B cell (primary cell): ENCODE data around the gene PHETA2. TPM values are rescaled to one million over a fixed set of nuclear protein-coding genes. Genes with fewer than 3 reads are reported as not detected.

Source experiments
- ATAC-seq: fragments of 200-7000 bp; cut with Tn5 transposase; one replicate; pipeline ENCODE4 v1.10.0; 2021; ENCODE audit warnings: low read depth, mild to moderate bottlenecking, moderate number of reproducible peaks, moderate library complexity
- CTCF ChIA-PET: fragments of 350-600 bp; sonication (Branson Sonifier 250); formaldehyde crosslinking; loops from one replicate; lab custom pipeline; 2021; ENCODE audit warnings: antibody characterized with exemption, inconsistent platforms; lab: Charles Lee
- POLR2A ChIA-PET: fragments of 350-600 bp; sonication (Branson Sonifier 250); formaldehyde crosslinking; loops from one replicate; lab custom pipeline; 2021; ENCODE audit warnings: antibody characterized with exemption; lab: Charles Lee
- DNase-seq: peaks from one replicate; pipeline ENCODE4 v3.0.0; 2013
- H2AFZ ChIP-seq: 2 replicates; pipeline ENCODE4 v1.6.1; 2012; ENCODE audit warnings: mild to moderate bottlenecking, low read depth, low read length; ENCODE audit not compliant: insufficient read depth, poor library complexity, severe bottlenecking
- H3K27ac ChIP-seq, 2 donors: 1 replicate in 1 of 2; 2 replicates in 1 of 2; pipeline ENCODE4 v1.5.1; 2012 to 2013; ENCODE audit warnings: low read length in 2 of 2, mild to moderate bottlenecking in 2 of 2, moderate library complexity in 1 of 2
- H3K27me3 ChIP-seq, 4 experiments: fragments of 200-600 bp in 1 of 4; sonication (generic) in 1 of 4; replicated peaks in 1 of 4; 1 replicate in 2 of 4; 2 replicates in 2 of 4; pipeline versions ENCODE4 v1.6.1 to v1.7.0; 2013 to 2016; ENCODE audit warnings: low read length in 3 of 4, mild to moderate bottlenecking in 2 of 4, mixed read lengths in 1 of 4, moderate library complexity in 1 of 4; ENCODE audit not compliant: insufficient read depth in 4 of 4, control insufficient read depth in 3 of 4; ENCODE audit errors: control extremely low read depth in 1 of 4
- H3K36me3 ChIP-seq, 2 experiments: replicated peaks in 1 of 2; 1 replicate in 1 of 2; 2 replicates in 1 of 2; pipeline versions ENCODE4 v1.6.1 to v1.7.1; 2013; ENCODE audit warnings: low read length in 1 of 2; ENCODE audit not compliant: insufficient read depth in 2 of 2, control insufficient read depth in 1 of 2; ENCODE audit errors: control extremely low read depth in 1 of 2, extremely low read depth in 1 of 2
- H3K4me1 ChIP-seq, 2 donors: fragments of 200-600 bp in 1 of 2; sonication (generic) in 1 of 2; 1 replicate in 1 of 2; 2 replicates in 1 of 2; pipeline versions ENCODE4 v1.5.1 to v1.6.1; 2013 to 2017; ENCODE audit warnings: low read length in 2 of 2; ENCODE audit not compliant: control insufficient read depth in 2 of 2, insufficient read depth in 2 of 2
- H3K4me2 ChIP-seq: replicated peaks from 2 replicates; pipeline ENCODE3; 2012; ENCODE audit warnings: mild to moderate bottlenecking, low read depth, low read length; ENCODE audit not compliant: poor library complexity, severe bottlenecking
- H3K4me3 ChIP-seq, 5 experiments: fragments of 200-600 bp in 1 of 5; sonication (generic) in 1 of 5; 1 replicate in 3 of 5; 2 replicates in 2 of 5; pipeline versions ENCODE4 v1.5.1 to v1.7.0; 2011 to 2016; ENCODE audit warnings: low read length in 4 of 5, mild to moderate bottlenecking in 4 of 5, low read depth in 2 of 5, control low read depth in 1 of 5, moderate library complexity in 1 of 5; ENCODE audit not compliant: insufficient read depth in 1 of 5; ENCODE audit errors: control extremely low read depth in 1 of 5, extremely low read depth in 1 of 5
- H3K79me2 ChIP-seq: fragments of 200-600 bp; sonication (generic); one replicate; pipeline ENCODE4 v1.6.0; 2016; ENCODE audit warnings: low read length; ENCODE audit not compliant: control insufficient read depth, insufficient read depth
- H3K9ac ChIP-seq: fragments of 200-600 bp; sonication (generic); 2 replicates; pipeline ENCODE4 v1.6.1; 2017; ENCODE audit warnings: mild to moderate bottlenecking, low read length, moderate library complexity
- H3K9me3 ChIP-seq, 3 donors: one replicate each; pipeline versions ENCODE4 v1.6.1 to v1.7.1; 2013; ENCODE audit warnings: low read length in 2 of 3; ENCODE audit not compliant: control insufficient read depth in 2 of 3, insufficient read depth in 1 of 3; ENCODE audit errors: control extremely low read depth in 1 of 3
- H4K20me1 ChIP-seq: 2 replicates; pipeline ENCODE4 v1.6.0; 2012; ENCODE audit warnings: mild to moderate bottlenecking, low read length; ENCODE audit not compliant: insufficient read depth, control insufficient read depth, poor library complexity, severe bottlenecking
- H3K27ac Mint-ChIP-seq: one replicate; pipeline ENCODE4 v1.8.0; 2021; ENCODE audit warnings: mixed read lengths
- H3K27me3 Mint-ChIP-seq: one replicate; pipeline ENCODE4 v1.8.0; 2021; ENCODE audit warnings: mixed read lengths
- H3K4me1 Mint-ChIP-seq: one replicate; pipeline ENCODE4 v1.8.0; 2021; ENCODE audit warnings: mixed read lengths
- H3K4me3 Mint-ChIP-seq: one replicate; pipeline ENCODE4 v1.8.0; 2021; ENCODE audit warnings: mixed read lengths
- H3K9me3 Mint-ChIP-seq: one replicate; pipeline ENCODE4 v1.8.0; 2022; ENCODE audit warnings: mixed read lengths; ENCODE audit not compliant: insufficient read depth
- CTCF ChIP-seq: fragments of 200-600 bp; IDR thresholded peaks from one replicate; pipeline ENCODE4 v1.8.0; 2022; ENCODE audit warnings: antibody characterized with exemption, mild to moderate bottlenecking
- EZH2 ChIP-seq: IDR thresholded peaks from 2 replicates; pipeline ENCODE4 v1.6.1; 2012; ENCODE audit warnings: borderline replicate concordance, low read depth, mild to moderate bottlenecking, moderate library complexity, low read length; ENCODE audit not compliant: insufficient read depth, poor library complexity, severe bottlenecking
- WGBS: methylation state at CpG from one replicate; pipeline ENCODE4 v1.1.5; 2013; ENCODE audit warnings: missing lambda C conversion rate; ENCODE audit not compliant: insufficient coverage; 5-methylcytosine and 5-hydroxymethylcytosine counted together
- intact Hi-C: fragments of 100-400 bp; cut with micrococcal nuclease; formaldehyde crosslinking; loops from one replicate; pipeline ENCODE4 v1.10.0; 2022
- polyA plus RNA-seq: library from polyadenylated mRNA; depleted of rRNA; stranded (reverse); fragments of >200 nt; gene quantifications from 2 replicates; pipeline ENCODE4 v1.2.3, GENCODE V29; 2012
- total RNA-seq, 2 donors: library from RNA; stranded (reverse); fragments of 120-200 nt in 1 of 2; gene quantifications; 1 replicate in 1 of 2; 2 replicates in 1 of 2; pipeline versions ENCODE4 v1.2.3 to v1.2.4, GENCODE V29; 2013 to 2022

The PHETA2 gene
- total and polyA plus RNA-seq, 2 donors (not counting 1 experiment from before 2014, with no cell fraction given), result 1.1 to 3.8 TPM

GRCh38 chr22:42068291-42068690 is 5.8 kb upstream of the PHETA2 start:
- CTCF ChIA-PET, result no interaction called here
- no peak overlapping the region for H3K27ac Mint-ChIP-seq
- H4K20me1 ChIP-seq, result no peaks in the 10 kb centered on the region
- DNase-seq (no peak), ATAC-seq (no peak)
- 97% methylated on average over 4 of the region's 4 CpGs for WGBS
- H3K4me2 ChIP-seq, result no peak overlapping the region
- POLR2A ChIA-PET, result no interaction called here
- TF ChIP-seq EZH2 (no peak), CTCF (no peak)
- H3K4me1 ChIP-seq, result peaks cover 12 to 17% of the 10 kb centered on the region in 2 donors
- no peaks in the 10 kb centered on the region for H3K9me3 Mint-ChIP-seq
- no peak overlapping the region for H3K27ac ChIP-seq
- H3K27me3 Mint-ChIP-seq, result no peaks in the 10 kb centered on the region
- H3K36me3 ChIP-seq, result peaks cover 0 to 18% of the 10 kb centered on the region in 2 experiments
- H3K4me3 Mint-ChIP-seq, result no peak overlapping the region
- no peaks in the 10 kb centered on the region for H3K9me3 ChIP-seq
- peaks cover 35% of the 10 kb centered on the region for H3K4me1 Mint-ChIP-seq
- no peak overlapping the region for H3K9ac ChIP-seq
- no peak overlapping the region for H3K4me3 ChIP-seq
- H3K27me3 ChIP-seq, result no peaks in the 10 kb centered on the region
- no peaks in the 10 kb centered on the region for H3K79me2 ChIP-seq
- intact Hi-C loops, result no loop called here
- no peak overlapping the region for H2AFZ ChIP-seq

DNA sequence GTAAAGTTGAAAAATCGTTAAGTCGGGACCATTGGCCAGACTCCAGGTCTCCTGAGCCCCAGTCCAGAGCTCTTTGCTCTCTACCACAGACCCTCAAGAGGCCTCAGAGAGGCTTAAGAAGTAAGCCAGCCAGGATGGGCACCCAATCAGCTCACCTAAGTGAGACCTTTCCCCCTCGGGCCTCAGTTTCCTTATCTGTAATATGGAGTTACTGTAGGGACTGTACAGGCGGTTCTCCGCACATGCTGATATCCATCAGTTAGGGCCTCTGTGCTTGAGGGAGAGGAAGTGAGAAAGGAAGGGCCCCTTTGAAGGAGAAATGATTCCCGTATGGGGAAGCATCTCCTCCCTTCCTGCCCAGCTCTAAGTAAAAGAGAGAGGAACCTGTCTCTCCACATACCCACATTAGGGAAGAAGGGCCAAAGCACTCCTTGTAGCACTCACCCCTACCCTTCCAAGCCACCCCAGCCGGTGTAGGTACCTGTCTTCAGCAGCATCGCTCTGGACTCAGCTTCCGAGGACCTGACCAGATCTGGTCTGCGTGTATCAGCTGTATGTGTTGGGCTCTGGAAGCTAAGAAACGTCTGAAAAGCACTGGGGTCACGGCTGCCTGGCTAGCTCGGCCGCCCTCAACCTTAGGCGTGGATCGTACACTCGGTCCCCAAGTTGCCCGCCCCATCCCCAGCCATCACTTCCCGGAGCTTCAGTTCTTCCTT is 4.1 kb upstream of the PHETA2 start:
- Histone ChIP-seq H3K9me3 (no peaks in the 10 kb centered on the region), H3K4me1 (peaks cover 18 to 31% of the 10 kb centered on the region in 2 donors), H3K9ac (peak overlapping the region; percentile 93), H3K79me2 (no peaks in the 10 kb centered on the region), H3K4me3 (peak overlapping the region; percentile 30 to 98 (median 82)), H2AFZ (peak overlapping the region; percentile 95), H3K27ac (peak overlapping the region; percentile 64 to 69), H3K27me3 (no peaks in the 10 kb centered on the region), H3K4me2 (peak overlapping the region; percentile 95), H4K20me1 (no peaks in the 10 kb centered on the region), H3K36me3 (peaks cover 0 to 14% of the 10 kb centered on the region in 2 experiments)
- 4% methylated on average over 14 of the region's 19 CpGs for WGBS
- ChIA-PET POLR2A (interaction anchor here (1.6 to 2.8 kb wide), 2 partner anchors 10 to 20 kb away, joined by 11 to 17 read pairs; partner anchors contain the start of genes NDUFA6 and SMDT1), CTCF (interaction anchor here (1.3 to 2.3 kb wide), 2 partner anchors 21 to 102 kb away, joined by 5 to 7 read pairs; partner anchors contain the start of gene NDUFA6)
- ATAC-seq, result peak; percentile 3
- intact Hi-C loops, result loop anchor here (1.0 to 5.0 kb wide), 9 partner anchors 9 to 688 kb away; partner anchors contain the start of genes MEI1, NDUFA6, SMDT1 and TCF20
- H3K27ac Mint-ChIP-seq, result peak overlapping the region; percentile 94
- no peaks in the 10 kb centered on the region for H3K9me3 Mint-ChIP-seq
- TF ChIP-seq CTCF (no peak), EZH2 (no peak)
- no peak for DNase-seq
- no peaks in the 10 kb centered on the region for H3K27me3 Mint-ChIP-seq
- H3K4me3 Mint-ChIP-seq, result peak overlapping the region; percentile 93
- peaks cover 44% of the 10 kb centered on the region for H3K4me1 Mint-ChIP-seq
